Endothelial cell (in vitro differentiated cells): ENCODE data around the gene CNN2. TPM values are rescaled to one million over a fixed set of nuclear protein-coding genes. Genes with fewer than 3 reads are reported as not detected.
A peak's percentile ranks its signal among the peaks of the same experiment; 100 is the strongest.

Experiments used
- DNase-seq: peaks from one replicate; pipeline ENCODE4 v3.0.0; 2021; ENCODE audit warnings: low spot score
- H3K27ac Mint-ChIP-seq: one replicate; pipeline ENCODE4 v1.8.0; 2021; ENCODE audit warnings: mixed read lengths, inconsistent platforms; ENCODE audit not compliant: unreplicated experiment
- H3K27me3 Mint-ChIP-seq: one replicate; pipeline ENCODE4 v1.8.0; 2021; ENCODE audit warnings: mild to moderate bottlenecking, moderate library complexity, mixed read lengths, inconsistent platforms; ENCODE audit not compliant: unreplicated experiment
- H3K36me3 Mint-ChIP-seq: one replicate; pipeline ENCODE4 v1.8.0; 2021; ENCODE audit warnings: mild to moderate bottlenecking, low read depth, mixed read lengths, inconsistent platforms; ENCODE audit not compliant: unreplicated experiment
- H3K4me1 Mint-ChIP-seq: one replicate; pipeline ENCODE4 v1.8.0; 2021; ENCODE audit warnings: mild to moderate bottlenecking, mixed read lengths, inconsistent platforms; ENCODE audit not compliant: unreplicated experiment
- H3K4me3 Mint-ChIP-seq: one replicate; pipeline ENCODE4 v1.8.0; 2021; ENCODE audit warnings: mild to moderate bottlenecking, mixed read lengths, inconsistent platforms; ENCODE audit not compliant: unreplicated experiment
- H3K9me3 Mint-ChIP-seq: one replicate; pipeline ENCODE4 v1.8.0; 2021; ENCODE audit warnings: mixed read lengths, inconsistent platforms; ENCODE audit not compliant: unreplicated experiment
- total RNA-seq: library from RNA; stranded (reverse); fragmentation: NEBNext Ultra II Directional; extraction: Animal tissue kit (Norgen Biotek cat#: 25700); gene quantifications from one replicate; pipeline ENCODE4 v1.2.1, GENCODE V29; 2021; ENCODE audit not compliant: unreplicated experiment
- TF ChIP-seq, protein P1 (sequence below): fragments of 200-600 bp; sonication (generic); IDR thresholded peaks from one replicate; pipeline ENCODE4 v1.5.0; 2021; ENCODE audit warnings: antibody characterized with exemption; ENCODE audit not compliant: unreplicated experiment

Gene CNN2
- total RNA-seq, 1 donor from 2014 or later, result 456 TPM

DNA sequence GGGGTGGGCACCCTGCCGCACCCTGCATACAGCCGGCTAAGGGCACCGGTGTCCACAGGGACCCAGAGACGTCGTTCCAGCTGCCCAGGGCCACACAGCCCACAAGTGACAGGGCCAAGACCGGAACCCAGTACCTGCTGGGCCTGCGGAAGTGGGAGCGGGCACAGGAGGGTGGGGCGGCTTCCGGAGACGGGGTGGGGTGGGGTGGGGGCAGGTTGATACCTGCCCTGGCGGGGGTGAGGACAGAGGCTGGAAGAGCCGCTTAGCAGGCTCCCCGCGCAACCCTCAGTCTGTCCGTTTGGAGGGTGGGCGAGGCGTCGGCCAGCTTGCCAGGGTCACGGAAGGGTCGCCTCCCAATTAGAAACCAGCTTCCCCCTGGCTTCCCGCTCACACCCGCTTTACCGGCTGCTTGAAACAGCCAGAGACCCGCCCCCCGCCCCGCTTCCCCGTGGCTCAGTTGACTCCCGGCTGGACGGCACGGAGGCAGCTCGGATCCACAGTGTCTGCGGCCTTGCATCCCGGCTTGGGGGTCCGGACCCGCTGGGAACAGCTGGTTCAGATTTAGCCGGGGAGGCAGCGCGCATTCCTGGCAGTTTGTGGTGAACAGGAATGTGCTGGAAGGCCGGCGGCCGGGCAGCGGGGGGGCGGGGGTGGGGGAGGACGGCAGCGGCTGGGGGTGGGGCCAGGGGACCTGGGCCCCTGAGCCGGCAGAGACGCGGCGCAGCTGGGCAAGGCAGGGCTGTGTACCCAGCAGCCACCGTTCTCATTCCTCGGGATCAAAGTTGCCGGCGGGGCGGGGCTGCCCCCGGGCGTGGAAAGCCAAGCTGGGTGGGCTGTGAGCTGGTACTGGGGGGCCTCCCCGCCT lies 1.9 kb downstream of the CNN2 start:
- TF ChIP-seq, protein P1, sequence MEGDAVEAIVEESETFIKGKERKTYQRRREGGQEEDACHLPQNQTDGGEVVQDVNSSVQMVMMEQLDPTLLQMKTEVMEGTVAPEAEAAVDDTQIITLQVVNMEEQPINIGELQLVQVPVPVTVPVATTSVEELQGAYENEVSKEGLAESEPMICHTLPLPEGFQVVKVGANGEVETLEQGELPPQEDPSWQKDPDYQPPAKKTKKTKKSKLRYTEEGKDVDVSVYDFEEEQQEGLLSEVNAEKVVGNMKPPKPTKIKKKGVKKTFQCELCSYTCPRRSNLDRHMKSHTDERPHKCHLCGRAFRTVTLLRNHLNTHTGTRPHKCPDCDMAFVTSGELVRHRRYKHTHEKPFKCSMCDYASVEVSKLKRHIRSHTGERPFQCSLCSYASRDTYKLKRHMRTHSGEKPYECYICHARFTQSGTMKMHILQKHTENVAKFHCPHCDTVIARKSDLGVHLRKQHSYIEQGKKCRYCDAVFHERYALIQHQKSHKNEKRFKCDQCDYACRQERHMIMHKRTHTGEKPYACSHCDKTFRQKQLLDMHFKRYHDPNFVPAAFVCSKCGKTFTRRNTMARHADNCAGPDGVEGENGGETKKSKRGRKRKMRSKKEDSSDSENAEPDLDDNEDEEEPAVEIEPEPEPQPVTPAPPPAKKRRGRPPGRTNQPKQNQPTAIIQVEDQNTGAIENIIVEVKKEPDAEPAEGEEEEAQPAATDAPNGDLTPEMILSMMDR, result no peak
- Mint-ChIP-seq H3K4me1 (peaks cover 5% of the 10 kb centered on the region), H3K9me3 (no peaks in the 10 kb centered on the region), H3K4me3 (peak overlapping the region; percentile 88), H3K27ac (no peak overlapping the region), H3K27me3 (peaks cover 16% of the 10 kb centered on the region), H3K36me3 (peaks cover 2% of the 10 kb centered on the region)
- DNase-seq, result peak; percentile 60

DNA sequence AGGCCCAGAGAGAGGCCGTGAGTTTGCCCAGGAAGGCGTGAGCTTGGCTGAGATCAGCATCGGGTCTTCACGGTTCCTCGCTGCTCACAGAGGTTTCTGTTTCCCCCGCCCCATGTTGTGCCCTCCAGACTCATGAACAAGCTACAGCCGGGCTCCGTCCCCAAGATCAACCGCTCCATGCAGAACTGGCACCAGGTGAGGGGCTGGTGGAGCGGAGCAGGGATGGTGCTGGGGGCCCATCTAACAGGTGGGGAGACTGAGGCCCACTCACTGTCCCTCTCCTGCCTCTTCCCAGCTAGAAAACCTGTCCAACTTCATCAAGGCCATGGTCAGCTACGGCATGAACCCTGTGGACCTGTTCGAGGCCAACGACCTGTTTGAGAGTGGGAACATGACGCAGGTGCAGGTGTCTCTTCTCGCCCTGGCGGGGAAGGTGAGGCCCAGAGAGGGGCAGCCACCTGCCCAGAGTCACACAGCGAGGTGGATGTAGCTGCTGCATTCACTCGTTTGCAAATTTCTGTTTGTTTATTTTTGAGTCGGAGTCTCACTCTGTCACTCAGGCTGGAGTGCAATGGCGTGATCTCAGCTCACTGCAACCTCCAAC lies 6.0 kb downstream of the CNN2 start:
- DNase-seq, result no peak
- Mint-ChIP-seq H3K36me3 (peaks cover 13% of the 10 kb centered on the region), H3K27ac (no peak overlapping the region), H3K4me1 (peaks cover 5% of the 10 kb centered on the region), H3K4me3 (peak overlapping the region; percentile 42), H3K27me3 (peaks cover 23% of the 10 kb centered on the region), H3K9me3 (no peaks in the 10 kb centered on the region)
- TF ChIP-seq, protein P1, result no peak

DNA sequence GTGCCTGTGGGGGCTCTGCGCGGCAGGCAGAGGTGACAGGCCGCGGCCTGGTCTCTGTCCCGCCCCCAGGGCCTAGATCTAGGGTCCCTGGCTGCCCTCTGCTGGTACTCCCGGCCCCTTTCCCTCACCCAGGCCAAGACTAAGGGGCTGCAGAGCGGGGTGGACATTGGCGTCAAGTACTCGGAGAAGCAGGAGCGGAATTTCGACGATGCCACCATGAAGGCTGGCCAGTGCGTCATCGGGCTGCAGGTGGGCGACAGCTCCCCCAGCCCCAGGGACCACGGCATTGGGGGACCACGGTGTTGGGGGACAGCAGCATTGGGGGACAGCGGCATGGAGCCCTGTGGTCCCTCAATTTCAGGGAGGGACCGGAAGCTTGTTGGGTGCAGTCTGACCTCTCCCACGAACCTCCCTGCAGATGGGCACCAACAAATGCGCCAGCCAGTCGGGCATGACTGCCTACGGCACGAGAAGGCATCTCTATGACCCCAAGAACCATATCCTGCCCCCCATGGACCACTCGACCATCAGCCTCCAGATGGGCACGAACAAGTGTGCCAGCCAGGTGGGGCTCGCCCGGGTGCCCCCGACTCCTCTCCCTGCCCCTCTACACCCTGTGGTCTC lies 9.7 kb downstream of the CNN2 start:
- Mint-ChIP-seq H3K27me3 (peaks cover 36% of the 10 kb centered on the region), H3K27ac (no peak overlapping the region), H3K4me3 (peak overlapping the region; percentile 74), H3K4me1 (peaks cover 17% of the 10 kb centered on the region), H3K36me3 (peaks cover 32% of the 10 kb centered on the region), H3K9me3 (no peaks in the 10 kb centered on the region)
- TF ChIP-seq, protein P1, result no peak
- no peak for DNase-seq

DNA sequence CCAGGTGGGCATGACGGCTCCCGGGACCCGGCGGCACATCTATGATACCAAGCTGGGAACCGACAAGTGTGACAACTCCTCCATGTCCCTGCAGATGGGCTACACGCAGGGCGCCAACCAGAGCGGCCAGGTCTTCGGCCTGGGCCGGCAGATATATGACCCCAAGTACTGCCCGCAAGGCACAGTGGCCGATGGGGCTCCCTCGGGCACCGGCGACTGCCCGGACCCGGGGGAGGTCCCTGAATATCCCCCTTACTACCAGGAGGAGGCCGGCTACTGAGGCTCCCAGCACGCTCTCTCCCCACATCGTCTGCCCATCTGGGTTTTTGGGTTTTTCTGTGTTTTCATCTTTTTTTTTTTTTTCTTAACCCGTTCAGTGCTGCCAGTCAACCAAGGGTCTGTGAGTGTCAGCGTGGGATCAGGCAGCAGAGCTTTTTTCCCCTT lies 11.2 kb downstream of the CNN2 start:
- Mint-ChIP-seq H3K27ac (no peak overlapping the region), H3K36me3 (peaks cover 32% of the 10 kb centered on the region), H3K4me1 (peaks cover 17% of the 10 kb centered on the region), H3K27me3 (peaks cover 35% of the 10 kb centered on the region), H3K9me3 (no peaks in the 10 kb centered on the region), H3K4me3 (peak overlapping the region; percentile 2)
- TF ChIP-seq, protein P1, result no peak
- DNase-seq, result no peak
